HG03097 (cell line): ENCODE data around the gene RANBP3.
"Not testable (repeated sequence)": the region's sequence is repeated elsewhere in the genome, so short reads cannot be mapped to it uniquely, and the experiment has no call there.

Experiments used
- ATAC-seq: cut with Tn5 transposase; IDR thresholded peaks from one replicate; pipeline ENCODE4 v1.9.1; 2021; ENCODE audit not compliant: unreplicated experiment, low FRiP score

Gene RANBP3

GRCh38 chr19:5891938-5892771 lies 85.8 kb downstream of the RANBP3 start:
- ATAC-seq: no peak

- ATAC-seq: no peak
These were observed 86.4 kb downstream of the RANBP3 start for GRCh38 chr19:5891572-5891937.

- ATAC-seq: no peak
These were observed 87.8 kb downstream of the RANBP3 start for GRCh38 chr19:5890099-5890498.

GRCh38 chr19:5889288-5889971 lies 88.5 kb downstream of the RANBP3 start:
- no peak for ATAC-seq

- not testable (repeated sequence) for ATAC-seq
These were observed 93.7 kb downstream of the RANBP3 start for GRCh38 chr19:5884065-5884811.

GRCh38 chr19:5883157-5883873 lies 94.6 kb downstream of the RANBP3 start:
- not testable (repeated sequence) for ATAC-seq

GRCh38 chr19:5882421-5882968 lies 95.4 kb downstream of the RANBP3 start:
- ATAC-seq: no peak

GRCh38 chr19:5881543-5882299 lies 96.2 kb downstream of the RANBP3 start:
- ATAC-seq: no peak

- ATAC-seq: no peak
These were observed 97.3 kb downstream of the RANBP3 start for GRCh38 chr19:5880604-5881078.

GRCh38 chr19:5880196-5880595 lies 97.7 kb downstream of the RANBP3 start:
- ATAC-seq: no peak

- ATAC-seq: no peak
These were observed 100.1 kb downstream of the RANBP3 start for GRCh38 chr19:5877882-5878281.

GRCh38 chr19:5877427-5877826 lies 100.5 kb downstream of the RANBP3 start:
- no peak for ATAC-seq

GRCh38 chr19:5874496-5874895 lies 103.4 kb downstream of the RANBP3 start:
- ATAC-seq: not testable (repeated sequence)

GRCh38 chr19:5873617-5874199 lies 104.2 kb downstream of the RANBP3 start:
- no peak for ATAC-seq

- ATAC-seq: no peak
These were observed 107.0 kb downstream of the RANBP3 start for GRCh38 chr19:5870986-5871394.

GRCh38 chr19:5867201-5868136 lies 110.5 kb downstream of the RANBP3 start:
- no peak for ATAC-seq
